Fibroblast of villous mesenchyme (primary cell): ENCODE measurements around the gene FANCC. TPM values are rescaled to one million over a fixed set of nuclear protein-coding genes. Genes with fewer than 3 reads are reported as not detected.

Source experiments
- DNase-seq: peaks from one replicate; pipeline ENCODE4 v3.0.0-alpha.2; 2010; ENCODE audit warnings: low read depth
- H3K4me3 ChIP-seq: 2 replicates; pipeline ENCODE4 v1.5.1; 2011; ENCODE audit warnings: low read depth, mild to moderate bottlenecking, low read length
- CTCF ChIP-seq: IDR thresholded peaks from 2 replicates; pipeline ENCODE4 v1.5.1; 2012; ENCODE audit warnings: low read depth, mild to moderate bottlenecking, low read length; ENCODE audit not compliant: insufficient read depth
- total RNA-seq: library from RNA; depleted of rRNA; stranded (reverse); fragments of >200 nt; gene quantifications from 2 replicates; pipeline ENCODE4 v1.2.3, GENCODE V29; 2012

The FANCC gene
- total RNA-seq, 1 donor = 7.8 TPM

GRCh38 chr9:95156074-95156473 lies 161.4 kb downstream of the FANCC start:
- no peak for TF ChIP-seq CTCF
- no peak for DNase-seq
- no peak overlapping the region for H3K4me3 ChIP-seq

GRCh38 chr9:95155220-95155619 lies 162.3 kb downstream of the FANCC start:
- no peak for TF ChIP-seq CTCF
- no peak for DNase-seq
- no peak overlapping the region for H3K4me3 ChIP-seq

GRCh38 chr9:95150903-95151302 lies 166.6 kb downstream of the FANCC start:
- DNase-seq = no peak
- no peak overlapping the region for H3K4me3 ChIP-seq
- no peak for TF ChIP-seq CTCF

- no peak for DNase-seq
- H3K4me3 ChIP-seq = no peak overlapping the region
- no peak for TF ChIP-seq CTCF
Measured at GRCh38 chr9:95148208-95148520, 169.3 kb downstream of the FANCC start.

GRCh38 chr9:95147452-95148207 lies 169.9 kb downstream of the FANCC start:
- H3K4me3 ChIP-seq = no peak overlapping the region
- TF ChIP-seq CTCF = no peak
- peak; percentile 72 for DNase-seq

GRCh38 chr9:95143591-95144561 lies 173.6 kb downstream of the FANCC start:
- H3K4me3 ChIP-seq = no peak overlapping the region
- TF ChIP-seq CTCF = no peak
- DNase-seq = peak; percentile 100
